Fibroblast of mammary gland (primary cell): Measurements from ENCODE around the gene HOPX.
A peak's percentile ranks its signal among the peaks of the same experiment; 100 is the strongest.
"Not testable (repeated sequence)": the region's sequence is repeated elsewhere in the genome, so short reads cannot be mapped to it uniquely, and the experiment has no call there.

Experiments used
- DNase-seq: peaks from one replicate; pipeline ENCODE4 v3.0.0-alpha.2; 2010; ENCODE audit warnings: low read depth
- H3K4me3 ChIP-seq: 2 replicates; pipeline ENCODE4 v1.5.1; 2011; ENCODE audit warnings: low read depth, mild to moderate bottlenecking, low read length, moderate library complexity; ENCODE audit not compliant: control insufficient read depth
- TF ChIP-seq, protein P1 (sequence below): conservative IDR thresholded peaks from 2 replicates; pipeline ENCODE4 v1.5.1; 2011; ENCODE audit warnings: low read depth, low read length, inconsistent platforms; ENCODE audit not compliant: control insufficient read depth, insufficient read depth

The HOPX gene

DNA sequence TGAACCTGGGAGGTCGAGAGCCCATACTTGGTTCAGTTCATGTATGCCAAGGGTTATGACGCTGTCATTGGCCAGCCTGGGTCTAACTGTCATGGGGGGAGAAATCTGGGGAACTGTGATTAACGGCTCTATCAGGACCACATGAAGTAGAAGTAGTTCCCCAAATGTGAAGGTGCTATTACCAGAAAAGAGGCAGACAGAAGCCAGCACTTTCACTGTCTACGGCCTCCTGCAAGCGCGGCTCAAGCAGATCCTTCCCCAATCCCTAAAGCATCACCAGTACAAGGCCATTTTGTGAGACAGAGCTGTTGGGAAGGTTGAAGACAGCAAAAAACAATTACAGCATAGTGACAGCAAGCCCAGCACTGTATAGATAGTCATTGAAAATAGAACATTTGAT lies 37.5 kb downstream of the HOPX start:
- DNase-seq = no peak
- no peak overlapping the region for H3K4me3 ChIP-seq
- TF ChIP-seq, protein P1, sequence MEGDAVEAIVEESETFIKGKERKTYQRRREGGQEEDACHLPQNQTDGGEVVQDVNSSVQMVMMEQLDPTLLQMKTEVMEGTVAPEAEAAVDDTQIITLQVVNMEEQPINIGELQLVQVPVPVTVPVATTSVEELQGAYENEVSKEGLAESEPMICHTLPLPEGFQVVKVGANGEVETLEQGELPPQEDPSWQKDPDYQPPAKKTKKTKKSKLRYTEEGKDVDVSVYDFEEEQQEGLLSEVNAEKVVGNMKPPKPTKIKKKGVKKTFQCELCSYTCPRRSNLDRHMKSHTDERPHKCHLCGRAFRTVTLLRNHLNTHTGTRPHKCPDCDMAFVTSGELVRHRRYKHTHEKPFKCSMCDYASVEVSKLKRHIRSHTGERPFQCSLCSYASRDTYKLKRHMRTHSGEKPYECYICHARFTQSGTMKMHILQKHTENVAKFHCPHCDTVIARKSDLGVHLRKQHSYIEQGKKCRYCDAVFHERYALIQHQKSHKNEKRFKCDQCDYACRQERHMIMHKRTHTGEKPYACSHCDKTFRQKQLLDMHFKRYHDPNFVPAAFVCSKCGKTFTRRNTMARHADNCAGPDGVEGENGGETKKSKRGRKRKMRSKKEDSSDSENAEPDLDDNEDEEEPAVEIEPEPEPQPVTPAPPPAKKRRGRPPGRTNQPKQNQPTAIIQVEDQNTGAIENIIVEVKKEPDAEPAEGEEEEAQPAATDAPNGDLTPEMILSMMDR = no peak

DNA sequence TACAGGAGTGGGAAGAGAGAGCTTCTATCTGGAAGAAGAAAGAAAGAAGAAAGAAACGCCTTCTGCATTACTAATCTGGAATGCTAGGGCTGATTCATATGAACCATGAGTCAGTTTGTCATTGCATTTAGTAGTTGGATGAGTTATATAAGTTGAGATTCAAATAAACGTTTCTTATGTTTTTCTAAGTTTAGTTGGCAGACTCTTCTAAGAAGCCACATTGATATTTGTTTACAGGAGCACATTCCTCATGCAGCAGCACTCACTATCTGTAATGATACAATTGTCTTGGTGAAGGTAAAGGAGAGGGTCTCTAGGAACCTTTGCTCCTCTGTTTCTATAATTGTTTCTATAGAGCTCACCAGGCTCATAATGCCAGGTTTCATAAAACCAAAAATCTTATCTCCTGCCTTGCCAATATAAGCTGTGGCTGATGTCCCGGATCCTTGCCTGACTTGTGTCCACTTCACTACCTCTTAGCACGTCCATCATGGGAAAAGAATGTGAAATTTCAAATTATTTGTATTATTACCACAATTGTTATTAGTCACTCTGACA lies 39.5 kb downstream of the HOPX start:
- H3K4me3 ChIP-seq = no peak overlapping the region
- peak; percentile 97 for DNase-seq
- TF ChIP-seq, protein P1 = peak; percentile 18

DNA sequence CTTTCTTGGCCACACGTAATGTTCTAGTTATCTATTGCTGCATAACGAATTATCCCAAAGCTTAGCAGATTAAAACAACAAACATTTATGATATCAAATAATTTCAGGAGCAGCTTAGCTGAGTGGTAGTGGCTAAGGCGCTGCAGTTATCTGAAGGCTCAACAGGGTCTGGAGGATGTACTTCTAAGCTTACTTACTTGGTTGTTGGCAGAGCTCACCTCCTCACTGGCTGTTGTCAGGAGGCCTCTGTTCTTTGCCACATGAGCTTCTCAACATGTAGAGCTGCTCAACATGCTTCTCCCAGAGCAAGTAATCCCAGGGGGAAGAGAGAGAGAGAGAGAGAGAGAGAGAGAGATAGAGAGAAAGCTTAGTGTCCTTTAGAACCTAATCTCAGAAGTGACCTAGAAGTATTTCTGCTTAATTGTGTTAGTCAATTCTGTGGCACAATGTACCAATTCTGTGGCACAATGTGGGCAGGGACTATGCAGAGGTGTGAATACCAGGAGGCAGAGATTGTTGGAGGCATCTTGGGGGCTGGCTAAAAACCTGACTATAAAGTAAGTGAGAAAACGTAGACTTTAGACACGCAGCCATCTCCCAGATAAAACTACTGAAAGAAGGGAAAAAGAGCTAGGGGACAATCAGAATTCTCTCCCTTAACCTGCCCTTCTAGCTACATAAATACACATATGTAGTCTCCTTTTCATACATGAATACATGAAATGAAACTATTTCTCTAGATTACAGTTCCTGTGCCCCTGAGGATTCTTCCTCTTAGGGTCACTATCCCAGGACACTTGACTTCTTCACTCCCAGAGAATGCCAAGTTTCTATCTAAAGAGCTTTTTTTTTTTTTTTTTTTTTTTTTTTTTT lies 40.2 kb downstream of the HOPX start:
- TF ChIP-seq, protein P1 = no peak
- DNase-seq = peak; percentile 28

DNA sequence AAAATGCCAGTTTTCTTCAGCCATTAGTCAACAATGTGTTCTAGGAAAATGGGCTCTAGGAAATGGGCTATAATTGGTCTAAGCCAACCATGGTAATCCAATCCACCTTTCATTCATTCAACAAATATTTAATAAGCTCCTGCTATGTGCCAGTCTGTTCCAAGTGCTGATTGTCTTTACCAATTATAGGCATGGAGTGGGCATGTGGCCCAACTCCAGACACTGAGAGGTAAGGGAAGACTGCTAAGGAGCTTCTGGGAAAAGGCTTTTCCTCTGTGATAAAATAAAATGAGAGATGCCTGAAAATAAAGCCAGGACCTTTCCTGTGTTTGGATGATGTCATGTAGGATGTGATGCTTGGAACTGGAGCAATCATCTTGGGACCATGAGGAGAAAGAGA lies 43.3 kb downstream of the HOPX start:
- no peak overlapping the region for H3K4me3 ChIP-seq
- no peak for DNase-seq
- TF ChIP-seq, protein P1 = no peak

More for the DNA sequence above, 40.2 kb downstream of the HOPX start:
- no peak overlapping the region for H3K4me3 ChIP-seq

DNA sequence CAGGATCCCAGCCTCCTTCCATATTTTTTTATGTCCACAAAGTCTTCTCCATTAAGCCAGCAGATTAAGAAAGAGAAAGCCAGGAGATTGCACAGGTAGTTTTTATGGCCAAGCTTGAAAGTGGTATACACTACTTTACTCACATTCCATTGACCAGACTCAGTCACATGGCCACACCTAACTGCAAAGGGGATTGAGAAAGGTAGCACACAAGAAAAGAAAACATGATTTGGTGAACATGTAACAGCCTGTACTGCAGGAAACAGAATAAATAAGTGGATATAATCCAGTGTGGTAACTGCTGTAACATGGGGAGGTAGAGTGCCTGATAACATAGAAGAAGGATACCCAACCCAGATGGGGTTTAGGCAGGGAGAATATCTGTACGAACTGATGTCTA lies 43.9 kb downstream of the HOPX start:
- no peak overlapping the region for H3K4me3 ChIP-seq
- DNase-seq = no peak
- TF ChIP-seq, protein P1 = no peak

GRCh38 chr4:56634954-56635353 lies 46.1 kb downstream of the HOPX start:
- H3K4me3 ChIP-seq, DNase-seq: not testable (repeated sequence)

DNA sequence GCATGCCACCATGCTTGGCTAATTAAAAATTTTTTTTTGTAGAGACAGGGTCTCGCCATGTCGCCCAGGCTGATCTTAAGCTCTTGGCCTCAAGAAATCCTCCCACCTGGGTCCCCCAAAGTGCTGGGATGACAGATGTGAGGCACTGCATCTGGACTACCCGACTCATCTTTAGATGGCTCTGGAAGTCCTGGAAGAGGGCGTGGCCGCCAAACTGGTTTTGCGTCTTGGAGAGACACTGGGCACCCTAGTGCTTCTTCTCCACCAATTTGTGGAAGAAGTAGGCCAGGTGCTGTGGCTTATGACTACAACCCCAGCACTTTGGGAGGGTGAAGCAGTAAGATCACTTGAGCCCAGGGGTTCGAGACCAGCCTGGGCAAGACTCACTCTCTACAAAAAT lies 47.6 kb downstream of the HOPX start:
- DNase-seq = no peak
- TF ChIP-seq, protein P1 = no peak
- no peak overlapping the region for H3K4me3 ChIP-seq
